Activated T-cell treated with anti-CD3 and anti-CD28 coated beads, Interleukin-2, amount 50 U/mL, for 72 hours (primary cell): Measurements from ENCODE around the gene PCYT2. TPM values are rescaled to one million over a fixed set of nuclear protein-coding genes. Genes with fewer than 3 reads are reported as not detected.
A peak's percentile ranks its signal among the peaks of the same experiment; 100 is the strongest.

Experiments
- ATAC-seq, 2 donors: fragments of 150-1000 bp; cut with Tn5 transposase; replicated peaks in 1 of 2; 2 replicates each; pipeline ENCODE4 v1.10.0; 2021; ENCODE audit warnings: moderate library complexity in 2 of 2, mild to moderate bottlenecking in 1 of 2
- DNase-seq, 2 donors: peaks; one replicate each; pipeline ENCODE4 v3.0.0; 2021 to 2022; ENCODE audit warnings: mixed read lengths in 1 of 2
- H3K27ac Mint-ChIP-seq: one replicate; pipeline ENCODE4 v1.8.0; 2022; ENCODE audit warnings: mild to moderate bottlenecking, moderate library complexity, mixed read lengths
- H3K27me3 Mint-ChIP-seq: one replicate; pipeline ENCODE4 v1.8.0; 2022; ENCODE audit warnings: low read depth, mixed read lengths
- H3K36me3 Mint-ChIP-seq, 2 donors: one replicate each; pipeline ENCODE4 v1.8.0; 2022; ENCODE audit warnings: mixed read lengths in 2 of 2, mild to moderate bottlenecking in 1 of 2; ENCODE audit not compliant: insufficient read depth in 2 of 2
- H3K4me1 Mint-ChIP-seq: one replicate; pipeline ENCODE4 v1.8.0; 2022; ENCODE audit warnings: low read depth, mixed read lengths
- H3K4me3 Mint-ChIP-seq, 2 donors: one replicate each; pipeline ENCODE4 v1.8.0; 2022; ENCODE audit warnings: mild to moderate bottlenecking in 2 of 2, mixed read lengths in 2 of 2, moderate library complexity in 2 of 2
- H3K9me3 Mint-ChIP-seq, 2 donors: one replicate each; pipeline ENCODE4 v1.8.0; 2022; ENCODE audit warnings: mixed read lengths in 2 of 2
- total RNA-seq, 2 donors: library from RNA; stranded (reverse); gene quantifications; one replicate each; pipeline ENCODE4 v1.2.3, GENCODE V29; 2022

The PCYT2 gene
- total RNA-seq, 2 donors from 2014 or later = 13.9 to 14.2 TPM

DNA sequence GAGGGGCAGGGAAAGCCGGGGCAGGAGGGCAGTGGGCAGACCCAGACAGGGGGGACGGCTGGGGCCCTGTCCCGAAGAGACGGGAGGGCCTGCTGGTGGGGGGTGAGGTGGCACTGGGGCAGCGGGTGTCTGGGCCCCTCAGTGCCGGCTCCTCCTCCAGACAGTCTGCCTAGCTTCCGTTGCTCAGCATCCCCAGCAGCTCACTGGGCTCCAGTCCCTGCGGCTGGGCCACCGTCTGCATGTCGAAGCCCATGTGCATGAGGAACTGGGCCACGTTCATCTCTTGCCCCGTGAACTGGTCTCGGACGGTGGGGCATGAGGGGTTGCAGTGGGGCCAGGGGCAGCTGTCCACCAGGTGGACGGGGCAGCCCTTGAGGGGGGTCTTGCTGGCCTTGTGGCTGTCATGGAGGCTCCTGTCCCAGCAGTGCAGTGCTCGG is 41.6 kb upstream of the PCYT2 start:
- no peaks in the 10 kb centered on the region for H3K27me3 Mint-ChIP-seq
- H3K9me3 Mint-ChIP-seq = no peaks in the 10 kb centered on the region
- DNase-seq (no peak), ATAC-seq (no peak)
- no peak overlapping the region for H3K27ac Mint-ChIP-seq
- no peak overlapping the region for H3K4me3 Mint-ChIP-seq
- no peaks in the 10 kb centered on the region for H3K4me1 Mint-ChIP-seq
- H3K36me3 Mint-ChIP-seq = no peaks in the 10 kb centered on the region

GRCh38 chr17:81951785-81952684 is 40.8 kb upstream of the PCYT2 start:
- H3K27me3 Mint-ChIP-seq = no peaks in the 10 kb centered on the region
- no peak overlapping the region for H3K4me3 Mint-ChIP-seq
- no peak for DNase-seq
- H3K36me3 Mint-ChIP-seq = no peaks in the 10 kb centered on the region
- H3K9me3 Mint-ChIP-seq = no peaks in the 10 kb centered on the region
- no peaks in the 10 kb centered on the region for H3K4me1 Mint-ChIP-seq
- ATAC-seq = no peak
- H3K27ac Mint-ChIP-seq = no peak overlapping the region

DNA sequence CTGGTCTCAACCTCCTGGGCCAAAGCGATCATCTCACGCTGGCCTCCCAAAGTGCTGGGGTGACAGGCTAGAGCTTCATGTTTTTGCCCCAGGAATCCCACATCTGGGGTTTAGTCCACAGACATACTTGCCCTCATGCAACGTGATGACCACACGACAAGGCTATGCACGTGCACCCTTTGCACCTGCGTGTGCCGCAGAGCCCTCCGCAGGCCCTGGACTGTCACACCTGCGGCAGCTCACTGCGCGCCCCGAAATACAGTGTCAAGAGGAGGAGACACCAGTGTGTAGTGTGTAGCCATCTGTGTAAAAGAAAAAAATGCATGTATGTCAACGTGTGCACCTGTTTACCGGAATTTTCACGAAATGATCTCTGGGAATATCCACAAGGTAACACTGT is 39.3 kb upstream of the PCYT2 start:
- Mint-ChIP-seq H3K36me3 (no peaks in the 10 kb centered on the region), H3K27ac (no peak overlapping the region), H3K27me3 (no peaks in the 10 kb centered on the region), H3K9me3 (no peaks in the 10 kb centered on the region), H3K4me3 (no peak overlapping the region), H3K4me1 (no peaks in the 10 kb centered on the region)
- ATAC-seq (no peak), DNase-seq (no peak)

GRCh38 chr17:81948635-81949378 is 37.6 kb upstream of the PCYT2 start:
- no peak for ATAC-seq
- H3K27ac Mint-ChIP-seq = no peak overlapping the region

GRCh38 chr17:81947189-81947588 is 36.0 kb upstream of the PCYT2 start, which contains the start of gene MYADML2:
Gene MYADML2, minus strand, starts transcription at chr17:81947233. Its CDS starts 5,492 bp downstream, at chr17:81941741.
- DNase-seq (no peak), ATAC-seq (no peak)
- Mint-ChIP-seq H3K27me3 (no peaks in the 10 kb centered on the region), H3K36me3 (no peaks in the 10 kb centered on the region), H3K4me1 (no peaks in the 10 kb centered on the region), H3K4me3 (no peak within 1 kb of the TSS), H3K9me3 (no peaks in the 10 kb centered on the region), H3K27ac (no peak within 1 kb of the TSS)

More at GRCh38 chr17:81948635-81949378, 37.6 kb upstream of the PCYT2 start:
- Mint-ChIP-seq H3K36me3 (no peaks in the 10 kb centered on the region), H3K9me3 (no peaks in the 10 kb centered on the region), H3K27me3 (no peaks in the 10 kb centered on the region), H3K4me1 (no peaks in the 10 kb centered on the region), H3K4me3 (no peak overlapping the region)
- DNase-seq = no peak

GRCh38 chr17:81944858-81945257 is 33.7 kb upstream of the PCYT2 start:
- ATAC-seq (no peak), DNase-seq (no peak)
- H3K27me3 Mint-ChIP-seq = no peaks in the 10 kb centered on the region
- no peaks in the 10 kb centered on the region for H3K36me3 Mint-ChIP-seq
- no peaks in the 10 kb centered on the region for H3K9me3 Mint-ChIP-seq
- no peaks in the 10 kb centered on the region for H3K4me1 Mint-ChIP-seq
- no peak overlapping the region for H3K27ac Mint-ChIP-seq
- H3K4me3 Mint-ChIP-seq = no peak overlapping the region

GRCh38 chr17:81942167-81942553 is 31.0 kb upstream of the PCYT2 start:
- H3K9me3 Mint-ChIP-seq = no peaks in the 10 kb centered on the region
- H3K36me3 Mint-ChIP-seq = no peaks in the 10 kb centered on the region
- H3K4me3 Mint-ChIP-seq = no peak overlapping the region
- no peak for DNase-seq
- H3K4me1 Mint-ChIP-seq = peaks cover 15% of the 10 kb centered on the region
- no peaks in the 10 kb centered on the region for H3K27me3 Mint-ChIP-seq
- no peak for ATAC-seq
- no peak overlapping the region for H3K27ac Mint-ChIP-seq

DNA sequence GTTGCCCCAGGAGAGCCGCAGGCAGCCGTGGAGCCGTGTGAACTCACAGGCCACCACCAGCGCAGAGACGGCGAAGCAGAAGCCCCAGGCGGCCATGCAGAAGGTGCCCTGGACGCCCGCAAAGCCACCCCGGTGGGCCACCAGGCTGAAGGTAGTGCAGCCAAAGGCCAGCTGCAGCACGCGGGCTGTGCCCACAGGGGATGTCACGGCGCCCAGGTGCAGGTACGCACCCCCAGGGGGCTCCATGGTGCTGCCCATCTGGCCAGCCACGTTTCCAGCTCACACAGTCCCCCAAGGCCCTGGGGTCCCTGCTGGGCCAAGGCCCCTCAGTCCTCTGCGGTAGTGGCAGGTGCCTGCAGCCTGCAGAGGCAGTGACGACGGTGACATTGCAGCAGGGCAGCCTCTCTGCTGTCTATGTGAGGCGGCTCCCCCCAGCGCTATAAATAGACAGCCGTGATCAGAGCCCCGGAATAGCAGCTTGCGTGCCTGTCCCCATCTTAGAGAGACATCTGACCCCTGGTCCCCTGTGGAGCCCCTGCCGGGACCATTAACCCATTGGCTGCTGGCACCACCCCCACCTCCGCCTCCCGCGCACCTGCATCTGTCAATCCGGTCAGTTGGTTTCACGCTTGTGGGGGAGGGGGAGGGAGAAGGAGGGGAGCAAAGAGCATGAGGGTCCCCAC is 30.4 kb upstream of the PCYT2 start:
- Mint-ChIP-seq H3K9me3 (no peaks in the 10 kb centered on the region), H3K27me3 (no peaks in the 10 kb centered on the region), H3K4me3 (no peak overlapping the region), H3K4me1 (peaks cover 15% of the 10 kb centered on the region), H3K27ac (no peak overlapping the region), H3K36me3 (no peaks in the 10 kb centered on the region)
- DNase-seq (no peak), ATAC-seq (no peak)

GRCh38 chr17:81940538-81941483 is 29.6 kb upstream of the PCYT2 start:
- H3K27me3 Mint-ChIP-seq = no peaks in the 10 kb centered on the region
- ATAC-seq (no peak), DNase-seq (no peak)
- no peak overlapping the region for H3K4me3 Mint-ChIP-seq
- no peak overlapping the region for H3K27ac Mint-ChIP-seq
- H3K9me3 Mint-ChIP-seq = no peaks in the 10 kb centered on the region
- H3K36me3 Mint-ChIP-seq = peaks cover 0 to 3% of the 10 kb centered on the region in 2 donors
- H3K4me1 Mint-ChIP-seq = peaks cover 22% of the 10 kb centered on the region

DNA sequence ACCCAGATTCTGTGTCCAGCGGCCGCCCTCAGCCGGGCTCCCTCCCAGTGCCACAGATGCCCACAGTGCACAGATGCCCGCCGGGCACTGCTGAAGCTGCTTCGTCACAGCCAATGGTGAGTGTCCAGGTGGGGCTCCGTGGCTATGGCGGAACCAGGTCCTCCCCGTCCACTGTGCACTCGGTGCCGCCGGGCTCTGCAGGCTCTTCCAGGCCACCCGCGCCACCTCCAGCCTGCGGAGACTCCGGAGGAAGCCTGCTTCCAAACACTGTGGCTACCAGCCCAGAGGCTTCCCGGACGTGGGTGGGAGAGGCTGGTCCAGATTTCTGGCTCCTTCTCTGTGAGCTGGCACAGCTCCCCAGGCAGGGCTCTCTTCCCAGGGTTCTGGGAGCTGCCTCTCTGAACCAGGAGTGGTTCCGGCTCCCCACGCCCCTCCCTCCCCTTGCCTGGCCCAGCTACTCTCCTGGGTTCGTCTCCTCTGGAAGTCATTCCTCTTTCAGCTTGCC is 28.7 kb upstream of the PCYT2 start:
- ATAC-seq (no peak), DNase-seq (no peak)
- Mint-ChIP-seq H3K27me3 (no peaks in the 10 kb centered on the region), H3K4me1 (peaks cover 30% of the 10 kb centered on the region), H3K9me3 (no peaks in the 10 kb centered on the region), H3K36me3 (peaks cover 0 to 6% of the 10 kb centered on the region in 2 donors), H3K27ac (no peak overlapping the region), H3K4me3 (no peak overlapping the region)

GRCh38 chr17:81939218-81939617 is 28.0 kb upstream of the PCYT2 start:
- no peaks in the 10 kb centered on the region for H3K9me3 Mint-ChIP-seq
- no peak overlapping the region for H3K27ac Mint-ChIP-seq
- H3K4me3 Mint-ChIP-seq = no peak overlapping the region

GRCh38 chr17:81935709-81936084 is 24.5 kb upstream of the PCYT2 start:
- ATAC-seq (no peak), DNase-seq (no peak)
- Mint-ChIP-seq H3K27me3 (no peaks in the 10 kb centered on the region), H3K27ac (no peak overlapping the region), H3K4me1 (peaks cover 52% of the 10 kb centered on the region), H3K4me3 (peak overlapping the region; percentile 85 to 90), H3K36me3 (peaks cover 0 to 15% of the 10 kb centered on the region in 2 donors), H3K9me3 (no peaks in the 10 kb centered on the region)

More at GRCh38 chr17:81939218-81939617, 28.0 kb upstream of the PCYT2 start:
- peaks cover 0 to 6% of the 10 kb centered on the region in 2 donors for H3K36me3 Mint-ChIP-seq
- no peaks in the 10 kb centered on the region for H3K27me3 Mint-ChIP-seq
- peaks cover 31% of the 10 kb centered on the region for H3K4me1 Mint-ChIP-seq
- no peak for ATAC-seq
- DNase-seq = no peak
